GM03348 (cell line): Measurements from ENCODE around the gene DUS1L.

ENCODE experiments used
- DNase-seq: peaks from one replicate; pipeline ENCODE4 v3.0.0; 2012; ENCODE audit warnings: low spot score

DUS1L gene

DNA sequence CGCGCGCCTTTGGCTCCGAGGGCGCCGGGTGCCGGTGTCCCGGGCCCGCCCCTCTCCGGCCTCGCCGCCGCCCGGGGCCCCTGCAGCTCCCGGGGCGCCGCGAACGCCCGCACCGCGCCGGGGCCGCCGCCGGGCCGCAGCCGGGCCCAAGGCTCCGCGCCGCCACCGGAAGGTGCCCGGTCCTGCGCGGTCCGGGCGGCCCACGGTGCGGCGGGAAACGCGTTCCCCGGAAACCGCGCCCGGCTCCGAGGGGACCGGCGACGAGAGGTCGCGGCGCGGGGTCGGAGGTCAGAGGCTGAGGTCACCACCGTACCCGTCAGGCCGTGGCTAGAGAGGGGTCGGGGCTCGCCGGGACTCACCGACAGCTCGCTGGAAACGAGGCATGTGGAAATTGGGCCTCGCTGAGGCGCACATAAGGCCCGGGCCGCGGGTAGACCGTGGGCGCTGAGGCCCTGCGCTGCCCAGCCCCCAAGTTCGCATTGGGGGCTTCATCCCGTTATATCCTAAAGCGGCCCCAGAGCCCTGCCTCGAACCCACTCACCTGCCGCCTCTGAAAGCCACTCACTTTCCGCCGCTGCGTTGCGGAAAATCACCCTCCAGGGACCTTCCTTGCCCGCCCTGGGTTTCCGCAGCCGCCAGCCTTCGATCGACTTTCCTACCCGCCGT lies at the start of gene DUS1L:
Gene DUS1L (minus strand): TSS at position 167 of the 666 bp plus-strand sequence. CDS start 745 bp downstream, outside the sequence.
- DNase-seq = peak; percentile 94

DNA sequence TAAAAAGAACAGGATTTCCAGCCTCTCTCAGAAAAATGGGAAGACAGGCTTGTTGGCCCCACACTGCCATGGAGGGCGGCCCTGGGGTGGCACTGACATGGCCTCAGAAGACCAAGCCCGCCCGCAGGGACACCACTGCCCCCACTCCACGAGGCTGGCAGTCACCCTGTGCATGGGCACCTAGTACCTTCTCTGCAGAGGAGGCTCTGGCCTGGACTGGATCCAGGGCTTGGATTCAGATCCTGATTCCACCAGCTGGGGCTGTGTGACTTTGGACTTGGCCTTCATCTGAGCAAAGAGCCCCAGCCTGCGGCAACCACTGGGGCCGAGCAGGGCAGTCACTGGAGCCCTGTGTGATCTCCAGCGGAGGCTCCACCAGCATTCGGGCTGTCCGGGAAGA lies 49.3 kb upstream of the DUS1L start:
- DNase-seq = no peak

DNA sequence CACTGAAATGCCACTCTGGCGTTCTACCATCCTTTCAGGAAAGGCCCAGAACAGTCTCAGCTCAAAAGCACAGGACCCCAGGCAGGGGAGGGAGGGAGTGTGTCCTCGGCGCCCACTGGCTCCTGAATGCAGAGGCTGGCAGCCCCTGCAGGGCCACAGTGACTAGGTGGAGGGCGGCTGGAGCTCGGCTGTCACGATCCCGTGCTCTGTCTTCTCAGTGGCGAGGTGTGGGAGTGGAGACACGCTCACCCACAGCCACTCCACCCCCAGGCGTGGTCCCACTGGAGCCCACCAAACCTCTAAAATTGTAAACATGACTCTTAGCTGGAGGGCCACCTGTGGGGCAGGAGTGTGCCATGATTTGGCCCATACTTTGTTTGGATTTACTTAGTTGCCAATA lies 48.8 kb upstream of the DUS1L start:
- no peak for DNase-seq

DNA sequence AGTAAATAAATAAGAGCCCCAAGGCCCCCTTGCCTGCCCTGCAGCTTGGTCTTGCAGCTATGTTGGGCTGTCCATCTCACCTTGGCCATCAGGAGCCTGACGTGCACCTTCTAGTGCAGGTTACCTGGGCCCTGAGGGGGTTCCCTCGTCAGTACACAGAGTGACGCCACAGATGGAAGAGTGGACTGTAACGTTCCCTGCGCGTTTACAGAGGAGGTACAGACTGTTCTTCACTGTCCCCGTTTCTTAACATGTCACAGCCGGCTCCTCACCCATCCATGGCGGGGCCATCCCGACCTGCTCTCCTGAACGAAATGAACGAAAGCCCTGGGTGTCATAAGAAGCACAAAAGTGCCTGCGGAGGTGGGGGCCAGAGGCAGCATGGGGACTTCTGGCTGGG lies 48.3 kb upstream of the DUS1L start:
- DNase-seq = no peak

DNA sequence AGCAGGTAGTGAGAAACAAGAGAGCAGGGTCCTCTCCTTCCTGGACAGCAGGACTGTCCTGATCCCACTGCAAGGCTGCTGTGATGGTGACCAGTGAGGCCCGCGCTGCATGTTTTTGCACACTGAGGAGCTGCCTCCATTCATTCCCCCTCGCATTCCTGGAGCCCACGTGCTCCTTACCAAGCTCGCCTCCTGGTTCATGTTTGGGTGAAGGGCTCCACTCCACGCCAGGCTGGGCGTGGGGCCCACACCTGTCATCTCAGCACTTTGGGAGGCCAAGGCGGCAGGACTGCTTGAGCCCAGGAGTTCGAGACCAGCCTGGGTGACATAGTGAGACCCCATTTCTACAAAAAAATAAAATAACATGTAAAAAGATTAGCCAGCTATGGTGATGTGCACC lies 47.8 kb upstream of the DUS1L start:
- no peak for DNase-seq

DNA sequence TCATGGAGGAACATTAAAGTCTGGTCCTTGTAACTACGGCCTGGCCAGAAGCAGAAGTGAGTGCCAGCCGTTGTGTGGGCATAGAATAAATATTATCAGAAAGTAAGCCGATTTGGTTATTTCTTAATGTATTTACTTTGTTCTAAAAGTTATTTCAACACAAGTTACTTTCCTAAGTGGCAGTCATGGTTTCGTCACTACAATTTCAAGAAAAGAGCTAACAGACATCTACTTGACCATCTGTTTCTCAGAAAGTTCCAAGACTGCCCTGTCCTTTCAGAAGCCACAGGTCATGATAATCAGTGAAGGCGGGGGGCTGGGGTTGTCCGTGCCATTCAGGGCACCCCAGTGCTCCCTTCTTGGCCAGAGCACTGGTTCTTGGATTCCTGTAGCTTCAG lies 47.3 kb upstream of the DUS1L start:
- DNase-seq = no peak

DNA sequence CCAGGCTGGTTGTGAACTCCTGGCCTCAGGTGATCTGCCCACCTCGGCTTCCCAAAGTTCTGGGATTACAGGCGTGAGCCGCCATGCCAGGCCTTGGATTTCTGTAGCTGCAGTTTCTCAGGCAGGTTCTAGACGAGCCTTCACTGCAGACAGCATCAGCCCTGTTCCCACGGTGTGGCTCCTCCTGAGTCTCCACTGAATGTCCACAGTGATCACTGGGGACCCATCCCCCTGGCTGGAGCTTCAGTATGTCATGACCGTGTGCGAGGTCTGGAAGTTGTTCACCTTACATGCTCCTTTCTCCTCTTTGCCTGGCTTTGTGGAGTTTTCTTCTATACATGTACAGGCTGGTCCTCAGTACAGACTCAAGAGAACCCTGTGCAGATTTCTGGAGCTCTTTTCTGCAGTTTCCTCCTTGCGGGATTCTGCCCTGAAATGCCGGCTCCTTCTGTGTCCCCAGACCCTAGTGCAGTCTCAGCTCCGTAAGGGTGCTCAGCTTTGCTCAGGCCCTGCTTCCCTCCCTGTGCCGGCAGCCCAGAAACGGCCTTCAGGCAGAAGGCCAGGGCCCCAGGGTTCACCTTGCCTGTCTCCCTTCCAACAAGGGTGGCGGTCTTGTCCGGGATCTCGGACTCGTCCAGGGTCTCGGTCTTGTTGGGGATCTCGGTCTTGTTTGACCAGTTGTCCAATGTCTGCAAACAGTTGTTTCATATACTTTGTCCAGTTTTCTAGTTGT lies 46.7 kb upstream of the DUS1L start:
- DNase-seq = no peak

DNA sequence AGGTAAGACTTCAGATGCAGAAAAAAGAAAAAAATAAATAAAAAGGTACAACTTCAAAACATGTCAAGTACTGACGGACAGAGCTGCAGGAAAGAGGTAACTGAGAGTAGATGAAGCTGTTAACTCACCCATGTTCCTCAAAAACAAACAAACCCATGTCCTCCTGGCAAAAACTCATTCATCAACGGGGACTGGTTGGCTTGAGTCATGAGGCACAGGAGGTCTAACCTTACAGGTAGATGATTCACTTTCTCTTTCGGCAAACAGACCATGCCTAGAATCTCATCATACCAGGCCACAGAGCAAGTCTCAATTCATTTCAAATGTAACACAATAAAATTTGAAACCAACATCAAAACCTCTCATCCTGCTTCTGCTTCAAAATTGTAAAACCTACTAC lies 44.7 kb upstream of the DUS1L start:
- no peak for DNase-seq

DNA sequence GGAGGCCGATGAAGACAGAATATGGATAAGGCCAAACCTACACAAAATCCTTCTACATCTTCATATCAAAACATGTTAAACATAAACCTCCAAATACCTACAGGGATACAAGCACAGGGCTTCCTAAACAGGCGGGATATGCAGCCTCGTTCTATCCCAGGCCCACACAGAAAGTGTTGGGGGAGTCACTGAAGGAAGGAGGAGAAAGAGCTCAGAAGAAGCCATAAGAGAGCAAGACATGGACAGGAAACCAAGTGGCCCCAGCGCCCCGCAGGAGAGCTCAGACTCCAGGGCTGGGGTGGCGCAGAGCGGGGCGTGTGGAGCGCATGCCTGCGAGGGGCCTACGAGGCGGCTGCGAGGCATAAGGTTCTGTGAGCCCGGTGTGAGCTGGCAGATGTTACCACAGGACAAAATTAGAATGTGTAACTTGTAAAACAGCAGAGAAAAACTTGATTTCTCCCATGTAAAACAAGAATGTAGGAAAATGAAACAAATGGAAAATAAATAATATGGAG lies 43.4 kb upstream of the DUS1L start:
- no peak for DNase-seq

DNA sequence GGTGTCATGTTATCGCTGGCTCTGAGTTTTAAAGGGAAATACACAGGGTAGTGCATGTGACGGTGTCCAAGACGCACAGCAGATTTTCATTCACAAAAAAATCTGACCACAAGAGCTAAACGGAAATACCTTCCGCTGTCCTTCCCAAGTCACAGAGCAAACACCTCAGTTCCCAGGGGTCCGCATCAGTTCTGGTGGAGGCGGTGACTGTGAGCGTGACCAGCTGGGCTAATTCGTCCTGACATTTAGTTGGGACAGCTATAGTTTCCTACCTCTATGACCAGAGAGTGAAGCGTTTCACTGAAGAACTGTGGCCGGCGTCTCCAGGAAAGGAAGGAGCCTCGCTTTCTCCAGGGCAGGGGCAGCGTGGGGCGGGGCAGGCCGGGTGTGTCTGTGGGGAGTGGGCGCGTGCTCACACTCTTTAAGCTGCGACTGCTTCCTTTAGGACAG lies 42.9 kb upstream of the DUS1L start:
- DNase-seq = no peak

DNA sequence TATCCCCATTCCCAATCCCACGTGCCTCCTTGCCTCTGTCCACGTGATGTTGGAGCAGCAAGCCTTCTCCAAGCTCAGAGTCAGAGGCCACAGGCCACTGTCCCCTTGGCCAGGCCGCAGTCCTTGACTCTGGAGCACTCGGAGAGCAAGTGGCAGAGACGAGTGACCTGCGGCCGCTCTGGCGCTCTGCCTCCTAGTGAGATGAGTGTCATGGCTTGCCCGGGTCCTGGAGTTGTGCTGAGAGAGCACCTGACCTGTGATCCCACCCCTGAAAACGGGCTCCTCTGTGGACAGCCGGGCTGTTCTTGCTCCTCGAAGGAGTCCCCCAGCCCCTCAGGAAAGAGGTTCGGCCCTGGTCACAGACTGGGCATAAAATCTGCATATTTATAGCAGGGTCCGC lies 42.4 kb upstream of the DUS1L start:
- no peak for DNase-seq

DNA sequence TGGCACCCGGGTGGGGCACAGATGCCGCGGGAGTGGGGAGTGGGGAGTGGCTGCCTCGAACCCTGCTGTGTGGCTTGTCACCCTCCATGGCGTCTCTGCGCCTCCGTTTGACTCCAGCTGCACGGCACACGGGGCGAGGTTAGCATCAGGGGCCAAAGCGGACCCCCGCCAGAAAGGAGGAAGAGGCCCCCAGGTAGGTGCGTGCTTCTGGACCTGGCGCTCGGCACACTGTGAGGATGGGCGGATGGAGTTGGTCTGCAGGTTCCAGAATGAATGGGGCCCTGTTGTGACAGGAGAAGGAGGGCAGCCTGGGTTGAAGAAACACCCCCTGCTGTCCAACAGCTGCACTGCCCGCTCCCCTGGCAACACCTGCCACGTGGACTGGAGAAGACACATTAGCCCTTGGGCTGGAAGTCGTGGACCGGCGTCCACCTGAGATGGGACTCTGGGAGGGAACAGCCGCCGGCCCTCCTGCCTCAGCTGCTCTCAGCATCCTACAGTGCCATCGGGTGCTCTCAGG lies 41.8 kb upstream of the DUS1L start:
- no peak for DNase-seq

DNA sequence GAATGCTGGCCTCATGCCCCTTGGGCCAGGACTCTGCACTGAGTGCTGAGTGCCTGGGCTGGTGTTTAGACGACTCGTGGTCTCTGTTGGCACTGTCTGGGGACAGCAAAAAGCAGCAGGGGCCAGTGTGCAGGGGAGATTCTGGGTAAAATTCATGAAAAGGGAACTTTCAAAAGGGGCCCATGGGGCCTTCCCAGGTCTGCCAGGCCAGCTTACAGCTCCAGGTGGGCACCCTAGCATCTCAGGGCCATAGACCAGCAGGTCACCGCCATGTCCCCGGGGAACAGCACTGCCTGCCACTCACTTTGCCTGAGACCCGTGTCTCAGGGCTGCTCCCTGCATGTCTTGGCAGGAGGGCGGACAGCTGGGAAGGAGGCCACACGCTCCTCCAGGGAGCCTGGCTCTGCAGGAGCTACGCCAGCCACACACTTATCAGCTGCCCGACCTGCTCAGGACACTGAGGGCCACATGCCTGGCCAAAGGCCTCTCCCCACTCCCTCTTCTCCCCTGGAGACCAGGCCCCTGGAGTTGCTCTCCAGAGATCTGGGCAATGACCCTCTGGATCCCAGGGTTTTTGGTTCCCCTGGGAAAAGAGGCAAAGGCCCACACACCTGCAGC lies 41.2 kb upstream of the DUS1L start:
- DNase-seq = no peak

DNA sequence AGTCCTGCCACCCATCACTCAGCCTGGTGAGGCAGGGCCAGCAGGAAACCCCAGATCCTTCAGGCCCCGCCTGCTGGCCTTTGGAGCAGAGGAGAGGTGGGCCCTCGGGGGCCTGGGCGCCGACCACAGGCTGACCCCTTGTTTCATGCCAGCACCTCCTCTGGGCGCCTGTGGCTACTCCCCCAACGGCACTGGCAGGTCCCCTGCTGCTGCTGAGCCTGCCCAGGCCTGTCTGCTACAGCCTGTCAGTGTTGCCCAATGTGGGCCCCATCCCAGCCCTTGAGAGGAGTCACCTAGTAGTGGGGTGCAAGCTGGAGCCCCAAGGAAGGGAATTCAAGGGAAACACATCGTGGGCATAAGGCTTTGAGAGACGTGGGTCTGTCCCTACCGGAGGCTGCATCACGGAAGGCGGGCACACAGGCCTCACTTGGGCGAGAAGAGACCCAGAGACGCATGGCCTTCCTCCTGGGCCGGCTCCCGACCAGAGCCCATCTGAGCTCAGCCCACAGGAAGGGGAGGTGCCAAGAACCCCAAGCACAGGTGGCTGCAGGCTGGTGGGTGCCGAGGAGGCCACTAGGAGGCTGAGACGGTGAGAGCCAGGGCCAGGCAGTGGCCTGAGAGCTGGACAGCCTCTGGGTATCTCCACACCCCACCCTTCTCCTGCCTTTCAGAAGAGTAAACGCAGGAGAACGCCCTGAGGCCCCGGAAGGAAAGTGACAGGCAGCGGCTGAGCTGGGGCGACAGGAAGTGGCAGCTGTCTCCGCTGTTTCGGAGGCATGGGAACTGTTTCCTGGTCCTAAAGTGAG lies 40.5 kb upstream of the DUS1L start:
- peak; percentile 58 for DNase-seq

DNA sequence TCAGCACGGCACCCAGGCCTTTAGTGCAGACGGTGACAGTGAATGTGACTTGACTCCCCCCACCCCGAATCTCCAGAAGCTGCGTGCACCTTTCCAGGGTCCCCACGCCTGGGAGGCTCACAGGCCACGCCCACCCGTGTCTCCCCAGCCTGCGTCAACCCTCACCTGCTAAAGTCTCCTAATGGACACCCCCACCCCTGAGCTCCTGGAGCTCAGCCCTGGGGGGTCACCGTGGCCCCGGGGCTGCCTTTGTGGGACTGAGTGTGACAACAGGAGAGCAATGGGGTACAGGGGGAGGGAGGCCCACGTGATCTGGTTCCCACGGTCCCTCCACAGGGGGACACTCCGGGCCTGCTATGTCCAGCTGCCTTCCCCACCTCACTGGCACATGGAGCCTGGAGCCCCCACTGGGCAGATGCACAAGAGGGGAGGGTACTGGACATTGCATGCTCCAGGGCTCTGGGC lies 39.8 kb upstream of the DUS1L start:
- DNase-seq = no peak

DNA sequence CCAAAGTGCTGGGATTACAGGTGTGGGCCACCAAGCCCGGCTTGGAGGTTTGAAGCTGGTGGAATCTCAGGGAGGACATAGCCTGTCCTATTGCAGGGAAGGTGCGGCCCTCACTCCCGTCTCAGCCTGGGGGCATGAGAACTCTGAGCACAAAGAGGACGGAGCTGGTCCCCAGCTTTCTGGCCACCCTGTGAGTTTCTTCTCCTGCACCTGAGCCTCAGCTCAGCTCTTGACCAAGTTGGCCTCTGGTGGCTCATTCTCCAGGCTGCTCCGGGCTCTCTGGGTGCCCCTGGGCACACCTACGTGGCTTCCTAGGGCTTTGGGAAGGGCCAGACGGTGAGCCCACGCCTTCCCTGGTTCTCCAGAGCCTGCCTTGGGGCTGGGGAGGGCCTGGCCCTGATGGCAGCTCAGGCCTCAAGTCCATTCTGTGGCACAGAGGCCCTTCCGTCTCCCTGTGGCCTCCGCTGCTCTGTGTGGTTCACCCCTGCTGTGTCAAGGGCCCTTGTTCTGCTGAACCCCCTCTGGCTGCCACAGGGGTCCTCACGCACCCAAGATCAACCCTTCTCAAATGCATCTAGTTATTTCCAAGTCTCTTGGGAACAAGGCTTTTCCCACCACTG lies 39.3 kb upstream of the DUS1L start:
- DNase-seq = no peak

DNA sequence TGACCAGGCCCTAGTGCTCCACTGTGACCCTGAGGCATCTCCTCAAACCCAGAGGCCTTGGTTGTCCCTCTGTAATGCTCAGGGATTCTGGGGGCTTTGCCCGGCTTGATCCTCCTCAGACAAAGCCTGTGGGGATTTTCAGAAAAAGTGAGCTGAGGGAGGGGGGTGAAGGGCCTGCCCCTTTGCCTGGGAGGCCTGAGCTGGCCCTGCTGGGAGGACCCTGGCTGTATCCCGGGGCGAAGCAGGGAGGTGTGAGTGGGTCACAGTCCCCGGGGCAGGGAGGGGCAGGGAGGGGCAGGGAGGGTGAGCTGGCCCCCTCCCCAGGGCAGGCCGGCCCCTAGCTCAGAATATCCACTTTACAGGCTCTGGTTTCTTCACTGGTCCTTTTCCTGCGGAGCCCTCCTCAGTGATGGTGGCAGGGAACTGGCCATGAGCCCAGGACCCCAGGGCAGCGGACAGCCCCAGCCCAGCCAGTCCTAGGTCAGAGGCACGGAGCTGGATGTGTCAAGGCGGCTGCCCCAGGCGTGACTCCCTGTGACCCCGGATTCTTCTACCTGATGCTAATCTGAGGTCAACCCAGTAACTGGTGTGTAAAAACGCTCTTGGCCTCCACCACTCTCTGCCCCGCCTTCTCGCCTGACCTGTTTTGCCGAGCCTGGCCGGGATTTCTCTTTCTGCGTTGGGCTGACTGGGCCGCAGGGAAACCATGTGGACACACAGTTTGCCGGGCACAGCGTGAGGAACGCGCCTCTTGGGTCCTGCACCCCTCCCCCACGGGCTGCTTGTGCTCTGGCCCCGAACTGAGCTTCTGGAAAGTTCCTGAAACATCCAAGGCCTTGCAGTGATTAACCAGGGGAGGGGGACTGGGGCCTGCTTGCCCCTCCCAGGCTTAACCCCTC lies 38.2 kb upstream of the DUS1L start:
- DNase-seq = no peak

DNA sequence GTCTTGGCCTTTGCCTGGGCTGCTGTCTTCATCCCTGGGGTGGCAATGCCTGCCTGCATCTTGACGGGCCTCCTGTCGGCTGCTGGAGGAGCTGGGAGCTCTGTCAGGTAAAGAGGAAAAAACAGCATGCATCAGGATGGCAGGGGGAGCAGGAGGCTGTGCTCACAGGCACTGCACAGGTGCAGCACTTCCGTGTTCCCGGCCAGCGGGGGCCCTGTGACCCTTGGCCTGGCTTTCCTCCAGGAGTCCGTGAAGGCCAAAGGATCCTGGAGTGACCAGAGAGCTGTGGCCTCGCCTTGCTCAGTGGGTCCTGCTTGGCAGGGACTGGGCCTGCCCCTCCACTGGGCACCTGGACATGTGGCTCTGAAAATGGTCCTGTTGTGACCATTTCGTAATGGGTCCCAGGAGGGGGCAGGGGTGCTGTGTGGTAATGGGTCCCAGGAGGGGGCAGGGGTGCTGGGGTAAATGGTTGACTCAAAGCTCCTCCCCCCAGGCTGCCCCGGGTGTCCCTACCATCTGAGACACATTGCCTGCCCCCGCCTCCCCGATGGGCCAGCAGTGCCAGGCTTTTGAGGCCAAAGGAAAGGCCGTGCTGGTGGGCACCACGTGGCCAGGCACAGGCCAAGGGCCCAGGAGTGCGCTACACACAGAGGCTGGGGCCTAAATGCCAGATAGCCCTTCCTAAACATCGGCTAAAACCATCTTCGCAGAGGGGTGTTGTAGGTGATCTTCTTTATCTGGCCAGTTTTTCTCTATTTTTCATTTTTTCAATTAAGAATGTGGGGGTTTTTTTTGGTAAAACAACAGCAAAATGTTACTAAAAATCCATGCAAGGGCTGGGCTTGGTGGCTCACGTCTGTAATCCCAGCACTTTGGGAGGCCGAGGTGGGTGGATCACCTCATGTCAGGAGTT lies 36.4 kb upstream of the DUS1L start:
- DNase-seq = no peak

DNA sequence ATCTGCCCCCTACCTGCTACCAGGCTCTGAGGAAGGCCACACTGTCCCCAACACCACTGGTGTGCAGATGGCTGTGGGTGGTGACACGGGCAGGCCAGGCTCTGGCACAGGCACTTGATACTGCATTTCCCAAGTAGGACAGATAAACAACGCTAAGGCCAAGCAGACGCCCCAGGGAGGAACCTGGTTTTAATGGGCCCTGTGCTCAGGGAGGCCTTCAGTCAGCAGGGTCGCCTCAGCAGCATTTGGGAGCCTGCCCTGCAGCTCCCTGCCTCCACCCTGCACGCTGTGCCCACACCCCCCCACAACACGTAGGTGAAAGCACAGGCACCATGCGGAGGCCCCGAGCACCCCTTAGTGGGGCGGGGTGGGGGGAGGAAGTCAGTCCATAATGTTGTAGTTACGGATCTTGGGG lies 35.7 kb upstream of the DUS1L start:
- no peak for DNase-seq
